GOT3 (cell line): ENCODE data around the gene HSD17B1.
"Not testable (repeated sequence)": the region's sequence is repeated elsewhere in the genome, so short reads cannot be mapped to it uniquely, and the experiment has no call there.

Experiments used
- DNase-seq: peaks from one replicate; lab custom pipeline; 2025; ENCODE audit warnings: mixed read lengths; lab: John Stamatoyannopoulos, UW

The HSD17B1 gene

GRCh38 chr17:42552736-42553135, at the start of gene HSD17B1:
Gene HSD17B1 (plus strand): TSS chr17:42552923. CDS start chr17:42552934, 11 bp downstream.
- DNase-seq = not testable (repeated sequence)

- DNase-seq = no peak
These were observed 49.8 kb upstream of the HSD17B1 start for GRCh38 chr17:42502926-42503325.

- DNase-seq = no peak
These were observed 45.1 kb upstream of the HSD17B1 start for GRCh38 chr17:42507671-42508070.

- DNase-seq = no peak
These were observed 44.1 kb upstream of the HSD17B1 start for GRCh38 chr17:42508426-42509165.

- no peak for DNase-seq
These were observed 43.3 kb upstream of the HSD17B1 start for GRCh38 chr17:42509409-42509808.

GRCh38 chr17:42509841-42510240, 42.9 kb upstream of the HSD17B1 start:
- DNase-seq = no peak

GRCh38 chr17:42512246-42512645, 40.5 kb upstream of the HSD17B1 start:
- no peak for DNase-seq

GRCh38 chr17:42512733-42513251, 39.9 kb upstream of the HSD17B1 start:
- DNase-seq = no peak

- DNase-seq = no peak
These were observed 39.0 kb upstream of the HSD17B1 start for GRCh38 chr17:42513686-42514085.

- DNase-seq = no peak
These were observed 38.4 kb upstream of the HSD17B1 start for GRCh38 chr17:42514279-42514678.

- no peak for DNase-seq
These were observed 37.9 kb upstream of the HSD17B1 start for GRCh38 chr17:42514867-42515266.

GRCh38 chr17:42517516-42517915, 35.2 kb upstream of the HSD17B1 start:
- DNase-seq = peak; percentile 66

- peak; percentile 52 for DNase-seq
These were observed 34.5 kb upstream of the HSD17B1 start for GRCh38 chr17:42518046-42518754.

- no peak for DNase-seq
These were observed 33.8 kb upstream of the HSD17B1 start for GRCh38 chr17:42518755-42519545.

GRCh38 chr17:42519546-42520491, 32.9 kb upstream of the HSD17B1 start:
- DNase-seq = peak; percentile 83

GRCh38 chr17:42520540-42520951, 32.2 kb upstream of the HSD17B1 start:
- DNase-seq = no peak

- no peak for DNase-seq
These were observed 31.7 kb upstream of the HSD17B1 start for GRCh38 chr17:42521036-42521435.

- no peak for DNase-seq
These were observed 31.0 kb upstream of the HSD17B1 start for GRCh38 chr17:42521666-42522262.

- DNase-seq = no peak
These were observed 30.4 kb upstream of the HSD17B1 start for GRCh38 chr17:42522263-42522790.

- DNase-seq = no peak
These were observed 29.9 kb upstream of the HSD17B1 start for GRCh38 chr17:42522798-42523278.
